HG03280 (cell line): ENCODE data around the gene RNF167.
A peak's percentile ranks its signal among the peaks of the same experiment; 100 is the strongest.

Experiments used
- ATAC-seq: cut with Tn5 transposase; IDR thresholded peaks from one replicate; pipeline ENCODE4 v1.9.1; 2021; ENCODE audit warnings: mild to moderate bottlenecking, moderate library complexity; ENCODE audit not compliant: unreplicated experiment

The RNF167 gene

GRCh38 chr17:4973256-4974114, 33.4 kb downstream of the RNF167 start:
- no peak for ATAC-seq

GRCh38 chr17:4974115-4974670, 34.1 kb downstream of the RNF167 start:
- no peak for ATAC-seq

- no peak for ATAC-seq
Measured at GRCh38 chr17:4978726-4979125, 38.7 kb downstream of the RNF167 start.

GRCh38 chr17:4980644-4981216, 40.7 kb downstream of the RNF167 start:
- ATAC-seq: no peak

- no peak for ATAC-seq
Measured at GRCh38 chr17:4982305-4982704, 42.2 kb downstream of the RNF167 start.

- no peak for ATAC-seq
Measured at GRCh38 chr17:4986403-4986802, 46.3 kb downstream of the RNF167 start.

GRCh38 chr17:4986951-4987766, 47.1 kb downstream of the RNF167 start, which contains the start of gene CAMTA2:
Gene CAMTA2 (minus strand): TSS chr17:4987675. CDS start chr17:4986222, 1,453 bp downstream.
- peak; percentile 67 for ATAC-seq

- ATAC-seq: no peak
Measured at GRCh38 chr17:4987767-4988567, 47.9 kb downstream of the RNF167 start.

- ATAC-seq: no peak
Measured at GRCh38 chr17:4994081-4994595, 54.1 kb downstream of the RNF167 start.
